ENCODE data around the gene CABLES2.

Gene CABLES2

GRCh38 chr20:62391165-62392076 lies 15.7 kb downstream of the CABLES2 start:
- DNase-seq (ENCODE audit: low read depth): no peak
- TF ChIP-seq, protein P1, sequence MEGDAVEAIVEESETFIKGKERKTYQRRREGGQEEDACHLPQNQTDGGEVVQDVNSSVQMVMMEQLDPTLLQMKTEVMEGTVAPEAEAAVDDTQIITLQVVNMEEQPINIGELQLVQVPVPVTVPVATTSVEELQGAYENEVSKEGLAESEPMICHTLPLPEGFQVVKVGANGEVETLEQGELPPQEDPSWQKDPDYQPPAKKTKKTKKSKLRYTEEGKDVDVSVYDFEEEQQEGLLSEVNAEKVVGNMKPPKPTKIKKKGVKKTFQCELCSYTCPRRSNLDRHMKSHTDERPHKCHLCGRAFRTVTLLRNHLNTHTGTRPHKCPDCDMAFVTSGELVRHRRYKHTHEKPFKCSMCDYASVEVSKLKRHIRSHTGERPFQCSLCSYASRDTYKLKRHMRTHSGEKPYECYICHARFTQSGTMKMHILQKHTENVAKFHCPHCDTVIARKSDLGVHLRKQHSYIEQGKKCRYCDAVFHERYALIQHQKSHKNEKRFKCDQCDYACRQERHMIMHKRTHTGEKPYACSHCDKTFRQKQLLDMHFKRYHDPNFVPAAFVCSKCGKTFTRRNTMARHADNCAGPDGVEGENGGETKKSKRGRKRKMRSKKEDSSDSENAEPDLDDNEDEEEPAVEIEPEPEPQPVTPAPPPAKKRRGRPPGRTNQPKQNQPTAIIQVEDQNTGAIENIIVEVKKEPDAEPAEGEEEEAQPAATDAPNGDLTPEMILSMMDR (IDR thresholded peaks at IDR 0.05; ENCODE audit: insufficient read depth, low read depth, low read length, missing control alignments): no peak
- no peak overlapping the region for H3K4me3 ChIP-seq (ENCODE audit: low read length)

DNA sequence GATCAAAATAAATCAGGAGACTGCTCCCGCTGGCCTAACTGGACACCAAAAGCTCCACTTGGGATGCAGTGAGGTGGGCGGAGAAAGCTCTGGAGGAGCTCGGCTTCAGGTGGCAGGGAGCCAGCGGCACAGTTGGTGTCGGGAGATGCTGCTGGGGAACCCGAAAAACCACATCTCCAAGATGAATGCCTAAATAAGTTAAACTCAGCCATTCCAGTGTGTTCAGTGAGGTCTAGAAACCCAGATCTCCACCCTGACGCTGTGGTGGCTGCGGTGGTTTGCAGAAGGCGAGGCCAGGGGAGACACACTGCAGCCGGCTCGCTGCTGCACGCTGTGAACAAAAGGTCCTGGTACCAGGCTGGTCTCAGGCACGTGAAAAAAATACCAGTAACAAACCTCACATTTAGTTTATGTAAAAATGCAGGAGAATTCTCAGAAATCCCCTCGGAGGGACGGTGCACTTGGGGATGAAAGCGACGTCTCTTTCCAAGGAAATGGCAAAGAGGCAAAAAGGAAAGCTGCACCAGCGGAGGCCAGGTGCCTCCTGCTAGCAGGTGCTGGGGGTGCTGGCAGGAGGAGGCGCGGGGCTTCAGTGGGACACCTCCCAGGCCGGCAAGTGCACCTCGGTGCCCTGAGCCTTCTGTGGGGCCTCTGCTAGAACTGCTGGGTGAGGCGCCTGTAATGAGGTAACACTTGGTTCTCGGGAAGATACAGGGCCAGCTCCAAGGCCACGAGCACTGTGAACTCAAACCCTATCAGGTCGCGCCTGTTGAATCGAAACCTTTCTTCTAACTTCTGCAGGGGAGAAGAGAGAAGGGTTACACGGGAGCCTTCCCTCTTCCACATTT lies 16.5 kb downstream of the CABLES2 start:
- H3K4me3 ChIP-seq (ENCODE audit: low read length): no peak overlapping the region
- TF ChIP-seq, protein P1 (IDR thresholded peaks at IDR 0.05; ENCODE audit: insufficient read depth, low read depth, low read length, missing control alignments): no peak
- DNase-seq (ENCODE audit: low read depth): no peak

- H3K4me3 ChIP-seq (ENCODE audit: low read length): no peak overlapping the region
- DNase-seq (ENCODE audit: low read depth): no peak
- TF ChIP-seq, protein P1 (IDR thresholded peaks at IDR 0.05; ENCODE audit: insufficient read depth, low read depth, low read length, missing control alignments): no peak
These were observed 17.4 kb downstream of the CABLES2 start for GRCh38 chr20:62389601-62390087.

GRCh38 chr20:62388839-62389600 lies 18.1 kb downstream of the CABLES2 start:
- TF ChIP-seq, protein P1 (IDR thresholded peaks at IDR 0.05; ENCODE audit: insufficient read depth, low read depth, low read length, missing control alignments): no peak
- no peak for DNase-seq (ENCODE audit: low read depth)
- H3K4me3 ChIP-seq (ENCODE audit: low read length): no peak overlapping the region

DNA sequence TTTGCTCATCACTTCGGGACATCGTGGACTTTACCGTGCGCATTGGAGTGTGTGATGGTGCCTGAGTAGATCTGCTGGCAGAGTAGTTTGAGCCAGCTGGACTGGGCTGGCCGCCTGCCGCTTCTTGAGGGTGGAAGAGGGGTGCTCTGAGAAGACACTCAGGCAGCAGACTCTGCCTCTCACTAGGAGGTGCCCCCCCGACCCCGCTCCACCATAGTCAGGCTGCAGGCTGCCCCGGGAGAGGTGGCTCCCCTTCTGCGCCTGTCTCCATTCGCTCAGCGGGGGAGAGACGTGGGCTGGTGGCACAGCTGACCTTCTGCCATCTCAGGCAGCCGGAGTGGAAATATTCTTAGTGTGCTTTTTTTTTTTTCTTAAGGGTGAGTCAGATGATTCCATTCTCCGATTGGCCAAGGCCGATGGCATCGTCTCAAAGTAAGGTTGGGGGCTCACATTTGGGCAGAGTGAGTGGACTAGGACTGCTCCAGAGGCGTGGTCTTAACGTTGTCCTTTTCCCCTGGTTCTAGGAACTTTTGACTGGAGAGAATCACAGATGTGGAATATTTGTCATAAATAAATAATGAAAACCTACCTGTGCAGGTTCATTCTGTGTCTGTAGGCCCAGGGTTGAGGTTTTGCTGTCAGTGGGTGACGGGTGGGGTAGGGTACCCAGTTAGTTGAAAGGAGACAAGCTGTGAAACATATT lies 19.0 kb downstream of the CABLES2 start:
- H3K4me3 ChIP-seq (ENCODE audit: low read length): peak overlapping the region; percentile 98
- TF ChIP-seq, protein P1 (IDR thresholded peaks at IDR 0.05; ENCODE audit: insufficient read depth, low read depth, low read length, missing control alignments): no peak
- no peak for DNase-seq (ENCODE audit: low read depth)

Data from epithelial cell of esophagus (primary cell).